ENCODE measurements around the gene CCDC12. TPM values are rescaled to one million over a fixed set of nuclear protein-coding genes. Genes with fewer than 3 reads are reported as not detected.

The CCDC12 gene
- total RNA-seq, 1 donor from 2014 or later = 50.5 TPM

- DNase-seq (ENCODE audit: low spot score in 2 of 2, unreplicated experiment in 2 of 2) = no peak
- TF ChIP-seq, protein P1, sequence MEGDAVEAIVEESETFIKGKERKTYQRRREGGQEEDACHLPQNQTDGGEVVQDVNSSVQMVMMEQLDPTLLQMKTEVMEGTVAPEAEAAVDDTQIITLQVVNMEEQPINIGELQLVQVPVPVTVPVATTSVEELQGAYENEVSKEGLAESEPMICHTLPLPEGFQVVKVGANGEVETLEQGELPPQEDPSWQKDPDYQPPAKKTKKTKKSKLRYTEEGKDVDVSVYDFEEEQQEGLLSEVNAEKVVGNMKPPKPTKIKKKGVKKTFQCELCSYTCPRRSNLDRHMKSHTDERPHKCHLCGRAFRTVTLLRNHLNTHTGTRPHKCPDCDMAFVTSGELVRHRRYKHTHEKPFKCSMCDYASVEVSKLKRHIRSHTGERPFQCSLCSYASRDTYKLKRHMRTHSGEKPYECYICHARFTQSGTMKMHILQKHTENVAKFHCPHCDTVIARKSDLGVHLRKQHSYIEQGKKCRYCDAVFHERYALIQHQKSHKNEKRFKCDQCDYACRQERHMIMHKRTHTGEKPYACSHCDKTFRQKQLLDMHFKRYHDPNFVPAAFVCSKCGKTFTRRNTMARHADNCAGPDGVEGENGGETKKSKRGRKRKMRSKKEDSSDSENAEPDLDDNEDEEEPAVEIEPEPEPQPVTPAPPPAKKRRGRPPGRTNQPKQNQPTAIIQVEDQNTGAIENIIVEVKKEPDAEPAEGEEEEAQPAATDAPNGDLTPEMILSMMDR (IDR thresholded peaks at IDR 0.05; ENCODE audit: unreplicated experiment) = no peak
- no peaks in the 10 kb centered on the region for H3K9me3 Mint-ChIP-seq
- no peaks in the 10 kb centered on the region for H3K27me3 Mint-ChIP-seq (ENCODE audit: low read depth)
- H3K27ac Mint-ChIP-seq = no peak overlapping the region
- H3K36me3 Mint-ChIP-seq = no peaks in the 10 kb centered on the region
- H3K4me1 Mint-ChIP-seq = peaks cover 13% of the 10 kb centered on the region
- H3K4me3 Mint-ChIP-seq = no peak overlapping the region
Observed at GRCh38 chr3:46910166-46910760, 66.3 kb downstream of the CCDC12 start.

GRCh38 chr3:46909535-46910161 is 66.9 kb downstream of the CCDC12 start:
- no peak overlapping the region for H3K4me3 Mint-ChIP-seq
- TF ChIP-seq, protein P1 (IDR thresholded peaks at IDR 0.05; ENCODE audit: unreplicated experiment) = peak; percentile 74
- DNase-seq (ENCODE audit: low spot score in 2 of 2, unreplicated experiment in 2 of 2) = peak; percentile 72 to 83
- H3K4me1 Mint-ChIP-seq = peaks cover 13% of the 10 kb centered on the region
- no peaks in the 10 kb centered on the region for H3K9me3 Mint-ChIP-seq
- no peaks in the 10 kb centered on the region for H3K36me3 Mint-ChIP-seq
- H3K27ac Mint-ChIP-seq = no peak overlapping the region
- H3K27me3 Mint-ChIP-seq (ENCODE audit: low read depth) = no peaks in the 10 kb centered on the region

DNA sequence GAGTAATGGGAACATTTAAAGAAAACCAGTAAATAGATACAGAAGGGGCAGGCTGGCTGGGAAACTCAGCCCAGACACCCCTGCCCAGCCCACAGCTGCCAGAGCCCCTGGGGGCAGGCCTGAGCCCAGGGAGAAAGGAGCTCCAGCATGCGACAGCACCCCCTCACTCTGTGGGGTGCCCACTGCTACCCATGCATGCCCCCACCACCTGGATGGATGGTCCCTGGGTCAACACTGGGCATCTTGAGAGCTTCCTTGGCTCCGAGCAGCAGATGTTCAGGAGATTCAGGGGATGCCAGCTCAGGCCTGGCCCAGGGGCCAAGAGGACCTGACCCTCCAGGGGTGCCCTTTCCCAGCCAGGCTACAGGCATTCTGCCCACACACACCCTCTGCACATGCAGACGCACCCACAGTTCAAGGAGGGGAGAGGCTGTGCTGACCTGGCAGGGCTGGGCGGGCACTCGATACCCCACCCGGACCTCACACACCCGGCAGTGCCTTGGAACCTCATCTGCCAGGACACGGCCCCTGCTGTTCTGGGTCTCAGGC is 67.5 kb downstream of the CCDC12 start:
- no peak for DNase-seq (ENCODE audit: low spot score in 2 of 2, unreplicated experiment in 2 of 2)
- H3K4me1 Mint-ChIP-seq = peaks cover 12% of the 10 kb centered on the region
- TF ChIP-seq, protein P1 (IDR thresholded peaks at IDR 0.05; ENCODE audit: unreplicated experiment) = no peak
- no peaks in the 10 kb centered on the region for H3K27me3 Mint-ChIP-seq (ENCODE audit: low read depth)
- H3K27ac Mint-ChIP-seq = no peak overlapping the region
- no peaks in the 10 kb centered on the region for H3K36me3 Mint-ChIP-seq
- no peak overlapping the region for H3K4me3 Mint-ChIP-seq
- no peaks in the 10 kb centered on the region for H3K9me3 Mint-ChIP-seq

DNA sequence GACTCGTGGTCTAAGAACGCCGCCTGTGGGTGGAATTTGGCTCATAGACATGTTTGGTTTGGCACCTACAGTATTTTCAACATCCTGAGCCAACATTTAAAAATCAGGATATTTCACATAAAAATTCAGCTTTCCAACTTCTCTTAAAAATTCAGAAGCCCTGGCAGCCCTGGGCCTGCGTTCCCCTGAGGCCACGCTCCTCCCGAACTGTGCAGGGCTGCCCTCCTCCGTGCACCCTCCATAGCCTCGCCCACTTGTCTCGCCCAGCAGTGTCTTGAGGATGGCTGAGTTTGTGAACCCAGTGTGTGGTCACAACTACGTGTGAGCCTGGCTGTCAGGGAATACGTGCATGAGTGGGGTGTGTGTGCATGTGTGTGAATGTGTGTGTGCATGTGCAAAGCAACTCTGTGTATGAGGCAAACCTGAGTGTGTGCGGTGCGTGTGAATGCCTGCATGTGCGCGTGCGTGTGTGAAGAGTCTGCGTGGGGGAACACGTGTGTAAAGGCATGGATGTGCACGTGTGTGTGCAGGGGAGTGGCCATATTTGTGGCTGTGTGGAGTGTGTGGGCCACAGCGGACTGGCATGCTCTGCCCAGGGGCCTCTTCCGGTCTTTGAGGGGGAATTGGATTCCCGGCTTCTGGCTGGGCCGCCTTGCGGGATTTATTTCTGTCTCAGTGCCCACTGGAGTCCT is 68.1 kb downstream of the CCDC12 start:
- peaks cover 5% of the 10 kb centered on the region for H3K4me1 Mint-ChIP-seq
- H3K9me3 Mint-ChIP-seq = no peaks in the 10 kb centered on the region
- no peak overlapping the region for H3K4me3 Mint-ChIP-seq
- TF ChIP-seq, protein P1 (IDR thresholded peaks at IDR 0.05; ENCODE audit: unreplicated experiment) = no peak
- H3K27ac Mint-ChIP-seq = no peak overlapping the region
- no peaks in the 10 kb centered on the region for H3K36me3 Mint-ChIP-seq
- no peak for DNase-seq (ENCODE audit: low spot score in 2 of 2, unreplicated experiment in 2 of 2)
- H3K27me3 Mint-ChIP-seq (ENCODE audit: low read depth) = no peaks in the 10 kb centered on the region

GRCh38 chr3:46907960-46908293 is 68.6 kb downstream of the CCDC12 start:
- TF ChIP-seq, protein P1 (IDR thresholded peaks at IDR 0.05; ENCODE audit: unreplicated experiment) = no peak
- H3K27ac Mint-ChIP-seq = no peak overlapping the region
- no peaks in the 10 kb centered on the region for H3K36me3 Mint-ChIP-seq
- H3K27me3 Mint-ChIP-seq (ENCODE audit: low read depth) = no peaks in the 10 kb centered on the region
- H3K9me3 Mint-ChIP-seq = no peaks in the 10 kb centered on the region
- DNase-seq (ENCODE audit: low spot score in 2 of 2, unreplicated experiment in 2 of 2) = no peak
- peaks cover 4% of the 10 kb centered on the region for H3K4me1 Mint-ChIP-seq
- no peak overlapping the region for H3K4me3 Mint-ChIP-seq
